ENCODE measurements around the gene FOXRED1. TPM values are rescaled to one million over a fixed set of nuclear protein-coding genes. Genes with fewer than 3 reads are reported as not detected.

Gene FOXRED1
- total and polyA plus RNA-seq, 10 of the 15 experiments (the other 5 are each of a cell fraction or from before 2014, with no cell fraction given): 9.9 to 67.7 (median 38.0) TPM

DNA sequence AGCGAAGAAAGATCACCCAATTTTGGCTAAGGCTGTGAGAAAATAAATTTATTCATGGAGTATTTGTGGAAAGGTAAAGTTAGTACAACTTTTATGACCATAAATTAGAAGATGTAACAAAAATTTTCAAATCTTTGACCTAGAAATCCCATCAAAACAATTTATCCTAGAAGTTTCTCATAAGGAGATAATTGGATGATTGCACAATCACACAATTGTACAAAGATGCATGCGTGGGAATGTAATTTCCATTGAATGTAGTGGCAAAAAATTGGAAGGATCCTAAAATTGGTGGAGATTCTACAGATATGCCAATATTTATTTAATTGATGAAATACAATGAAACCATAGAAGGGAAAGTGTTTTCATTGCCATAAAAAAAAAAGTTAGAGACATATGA, 11.8 kb upstream of the FOXRED1 start:
- Histone ChIP-seq H3K9ac (ENCODE audit: control insufficient read depth, insufficient read depth, low read length) (no peak overlapping the region), H3K4me1 (ENCODE audit: control insufficient read depth, insufficient read depth, low read length) (no peaks in the 10 kb centered on the region), H3K36me3 (ENCODE audit: control insufficient read depth in 2 of 2, insufficient read depth in 2 of 2, low read length in 1 of 2) (peaks cover 3 to 13% of the 10 kb centered on the region in 2 experiments; a peak in 3 of 4 replicates), H3K27ac (ENCODE audit: control insufficient read depth, insufficient read depth) (no peak overlapping the region), H3K4me3 (no peak overlapping the region), H3K27me3 (replicated peaks in 1 of 2; ENCODE audit: control insufficient read depth in 2 of 2, insufficient read depth in 2 of 2, low read length in 1 of 2) (no peaks in the 10 kb centered on the region), H4K20me1 (ENCODE audit: control insufficient read depth, insufficient read depth) (no peaks in the 10 kb centered on the region), H3K79me2 (ENCODE audit: control insufficient read depth, insufficient read depth, low read length) (no peaks in the 10 kb centered on the region), H3K9me3 (replicated peaks; ENCODE audit: control insufficient read depth, insufficient read depth, low read length) (no peaks in the 10 kb centered on the region), H2AFZ (ENCODE audit: control insufficient read depth, low read depth, low read length) (no peak overlapping the region), H3K4me2 (ENCODE audit: control insufficient read depth, insufficient read depth) (no peak overlapping the region)
- intact Hi-C loops (cut with micrococcal nuclease; ENCODE audit: unreplicated experiment): loop anchor here (5.0 kb wide), 1 partner anchor 340 kb away; no protein-coding TSS in a partner anchor
- no peak for TF ChIP-seq POU2F2 (IDR thresholded peaks at IDR 0.05; ENCODE audit: borderline replicate concordance, low read depth, low read length)
- no peak for TF ChIP-seq RELA (IDR thresholded peaks at IDR 0.05; ENCODE audit: borderline replicate concordance, partially characterized antibody)
- no peak for TF ChIP-seq NFYB (IDR thresholded peaks at IDR 0.05; ENCODE audit: insufficient read depth, low read depth, low read length)
- TF ChIP-seq, protein P1, sequence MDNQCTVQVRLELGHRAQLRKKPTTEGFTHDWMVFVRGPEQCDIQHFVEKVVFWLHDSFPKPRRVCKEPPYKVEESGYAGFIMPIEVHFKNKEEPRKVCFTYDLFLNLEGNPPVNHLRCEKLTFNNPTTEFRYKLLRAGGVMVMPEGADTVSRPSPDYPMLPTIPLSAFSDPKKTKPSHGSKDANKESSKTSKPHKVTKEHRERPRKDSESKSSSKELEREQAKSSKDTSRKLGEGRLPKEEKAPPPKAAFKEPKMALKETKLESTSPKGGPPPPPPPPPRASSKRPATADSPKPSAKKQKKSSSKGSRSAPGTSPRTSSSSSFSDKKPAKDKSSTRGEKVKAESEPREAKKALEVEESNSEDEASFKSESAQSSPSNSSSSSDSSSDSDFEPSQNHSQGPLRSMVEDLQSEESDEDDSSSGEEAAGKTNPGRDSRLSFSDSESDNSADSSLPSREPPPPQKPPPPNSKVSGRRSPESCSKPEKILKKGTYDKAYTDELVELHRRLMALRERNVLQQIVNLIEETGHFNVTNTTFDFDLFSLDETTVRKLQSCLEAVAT (IDR thresholded peaks at IDR 0.05): no peak
- no peak for TF ChIP-seq CBX3 (IDR thresholded peaks at IDR 0.05; ENCODE audit: borderline replicate concordance, low read depth)
- ChIA-PET CTCF (interaction anchor here (0.7 kb wide), 1 partner anchor 224 kb away, joined by 3 read pairs; no protein-coding TSS in a partner anchor), RAD21 (ENCODE audit: unreplicated experiment) (no interaction called here), SMC1A (ENCODE audit: uncharacterized antibody, unreplicated experiment) (no interaction called here), POLR2A (interaction anchor here (0.5 kb wide), 1 partner anchor 529 kb away, joined by 4 read pairs; no protein-coding TSS in a partner anchor)
- in situ Hi-C loops (cut with MboI): no loop called here
- ATAC-seq: no peak
- no peak for DNase-seq (ENCODE audit: low read depth, low spot score)
- 100% methylated on average over 2 of the region's 2 CpGs for WGBS (ENCODE audit: insufficient coverage, insufficient replicate concordance, low lambda C conversion rate, missing lambda C conversion rate)
- no peak for FAIRE-seq
- TSS peak; percentile 20 for BruUV-seq (replicated peaks)

DNA sequence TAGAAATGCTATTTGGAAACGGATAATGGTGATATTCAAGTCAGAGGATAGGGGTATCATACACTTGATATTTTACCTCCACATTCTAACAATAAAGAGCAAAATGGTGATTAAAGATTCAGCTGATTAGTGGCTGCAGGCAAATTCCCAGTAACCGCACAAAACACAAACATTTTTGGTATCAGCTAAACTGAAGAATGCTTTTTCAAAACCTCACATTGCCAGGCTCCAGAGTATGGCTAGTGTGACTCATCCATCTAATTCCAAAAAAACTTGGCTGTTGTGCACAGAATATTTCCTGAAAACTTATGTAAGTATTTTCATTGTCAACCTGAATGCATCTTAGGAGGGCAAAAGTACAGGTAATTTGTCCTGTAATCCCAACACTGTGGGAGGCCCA, 11.2 kb upstream of the FOXRED1 start:
- in situ Hi-C loops (cut with MboI) (no loop called here), intact Hi-C loops (cut with micrococcal nuclease; ENCODE audit: unreplicated experiment) (loop anchor here (5.0 kb wide), 1 partner anchor 340 kb away; no protein-coding TSS in a partner anchor)
- no TSS peak for BruUV-seq (replicated peaks)
- no peak overlapping the region for H3K9ac ChIP-seq (ENCODE audit: control insufficient read depth, insufficient read depth, low read length)
- H3K9me3 ChIP-seq (replicated peaks; ENCODE audit: control insufficient read depth, insufficient read depth, low read length): no peaks in the 10 kb centered on the region
- no peak overlapping the region for H3K4me2 ChIP-seq (ENCODE audit: control insufficient read depth, insufficient read depth)
- no peaks in the 10 kb centered on the region for H4K20me1 ChIP-seq (ENCODE audit: control insufficient read depth, insufficient read depth)
- no peak overlapping the region for H2AFZ ChIP-seq (ENCODE audit: control insufficient read depth, low read depth, low read length)
- no peak overlapping the region for H3K27ac ChIP-seq (ENCODE audit: control insufficient read depth, insufficient read depth)
- H3K36me3 ChIP-seq (ENCODE audit: control insufficient read depth in 2 of 2, insufficient read depth in 2 of 2, low read length in 1 of 2): peaks cover 4 to 20% of the 10 kb centered on the region in 2 experiments; a peak in 3 of 4 replicates
- ChIA-PET RAD21 (ENCODE audit: unreplicated experiment) (no interaction called here), POLR2A (interaction anchor here (0.5 kb wide), 1 partner anchor 530 kb away, joined by 4 read pairs; no protein-coding TSS in a partner anchor), CTCF (interaction anchor here (0.7 kb wide), 1 partner anchor 223 kb away, joined by 3 read pairs; no protein-coding TSS in a partner anchor), SMC1A (ENCODE audit: uncharacterized antibody, unreplicated experiment) (no interaction called here)
- no peaks in the 10 kb centered on the region for H3K27me3 ChIP-seq (replicated peaks in 1 of 2; ENCODE audit: control insufficient read depth in 2 of 2, insufficient read depth in 2 of 2, low read length in 1 of 2)
- WGBS (ENCODE audit: insufficient coverage, insufficient replicate concordance, low lambda C conversion rate, missing lambda C conversion rate): 100% methylated on average over 2 of the region's 2 CpGs
- DNase-seq (ENCODE audit: low read depth, low spot score): no peak
- no peak for FAIRE-seq
- no peak overlapping the region for H3K4me3 ChIP-seq
- H3K4me1 ChIP-seq (ENCODE audit: control insufficient read depth, insufficient read depth, low read length): no peaks in the 10 kb centered on the region
- no peaks in the 10 kb centered on the region for H3K79me2 ChIP-seq (ENCODE audit: control insufficient read depth, insufficient read depth, low read length)
- ATAC-seq: no peak
- TF ChIP-seq NFYB (IDR thresholded peaks at IDR 0.05; ENCODE audit: insufficient read depth, low read depth, low read length) (no peak), CREM (IDR thresholded peaks at IDR 0.05; ENCODE audit: low read depth) (no peak), NR2C2 (IDR thresholded peaks at IDR 0.05; ENCODE audit: borderline replicate concordance, control insufficient read depth, insufficient read length, low read depth) (no peak), DPF2 (IDR thresholded peaks at IDR 0.05) (no peak), NR2F1 (conservative IDR thresholded peaks at IDR 0.05) (no peak), IKZF1 (conservative IDR thresholded peaks at IDR 0.05) (no peak), PAX5 (IDR thresholded peaks at IDR 0.05; ENCODE audit: borderline replicate concordance, low read depth, low read length) (no peak), BMI1 (IDR thresholded peaks at IDR 0.05; ENCODE audit: borderline replicate concordance) (no peak), CBX5 (IDR thresholded peaks at IDR 0.05; ENCODE audit: low read depth) (no peak)
- TF ChIP-seq, protein P2, sequence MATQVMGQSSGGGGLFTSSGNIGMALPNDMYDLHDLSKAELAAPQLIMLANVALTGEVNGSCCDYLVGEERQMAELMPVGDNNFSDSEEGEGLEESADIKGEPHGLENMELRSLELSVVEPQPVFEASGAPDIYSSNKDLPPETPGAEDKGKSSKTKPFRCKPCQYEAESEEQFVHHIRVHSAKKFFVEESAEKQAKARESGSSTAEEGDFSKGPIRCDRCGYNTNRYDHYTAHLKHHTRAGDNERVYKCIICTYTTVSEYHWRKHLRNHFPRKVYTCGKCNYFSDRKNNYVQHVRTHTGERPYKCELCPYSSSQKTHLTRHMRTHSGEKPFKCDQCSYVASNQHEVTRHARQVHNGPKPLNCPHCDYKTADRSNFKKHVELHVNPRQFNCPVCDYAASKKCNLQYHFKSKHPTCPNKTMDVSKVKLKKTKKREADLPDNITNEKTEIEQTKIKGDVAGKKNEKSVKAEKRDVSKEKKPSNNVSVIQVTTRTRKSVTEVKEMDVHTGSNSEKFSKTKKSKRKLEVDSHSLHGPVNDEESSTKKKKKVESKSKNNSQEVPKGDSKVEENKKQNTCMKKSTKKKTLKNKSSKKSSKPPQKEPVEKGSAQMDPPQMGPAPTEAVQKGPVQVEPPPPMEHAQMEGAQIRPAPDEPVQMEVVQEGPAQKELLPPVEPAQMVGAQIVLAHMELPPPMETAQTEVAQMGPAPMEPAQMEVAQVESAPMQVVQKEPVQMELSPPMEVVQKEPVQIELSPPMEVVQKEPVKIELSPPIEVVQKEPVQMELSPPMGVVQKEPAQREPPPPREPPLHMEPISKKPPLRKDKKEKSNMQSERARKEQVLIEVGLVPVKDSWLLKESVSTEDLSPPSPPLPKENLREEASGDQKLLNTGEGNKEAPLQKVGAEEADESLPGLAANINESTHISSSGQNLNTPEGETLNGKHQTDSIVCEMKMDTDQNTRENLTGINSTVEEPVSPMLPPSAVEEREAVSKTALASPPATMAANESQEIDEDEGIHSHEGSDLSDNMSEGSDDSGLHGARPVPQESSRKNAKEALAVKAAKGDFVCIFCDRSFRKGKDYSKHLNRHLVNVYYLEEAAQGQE (IDR thresholded peaks at IDR 0.05; ENCODE audit: low read depth, low read length): no peak

Data from GM12878 (cell line).